HEK293T (cell line): Measurements from ENCODE around the gene PTEN.
"Not testable (repeated sequence)": the region's sequence is repeated elsewhere in the genome, so short reads cannot be mapped to it uniquely, and the experiment has no call there.

ENCODE experiments used
- CTCF ChIA-PET: fragments of 350-600 bp; formaldehyde crosslinking; extraction: SDS; loops from one replicate; lab custom pipeline; 2021; ENCODE audit warnings: antibody characterized with exemption, inconsistent platforms; lab: Yijun Ruan, JAX
- POLR2A ChIA-PET: fragments of 350-600 bp; formaldehyde crosslinking; extraction: SDS; loops from one replicate; lab custom pipeline; 2020; ENCODE audit warnings: antibody characterized with exemption, inconsistent platforms; lab: Yijun Ruan, JAX
- DNase-seq: peaks from one replicate; pipeline ENCODE4 v3.0.0; 2012; ENCODE audit warnings: mixed read lengths; ENCODE audit errors: extremely low spot score
- ARNT ChIP-seq: fragments of 450-650 bp; IDR thresholded peaks from 2 replicates; pipeline ENCODE4 v1.6.1; 2017; ENCODE audit warnings: mild to moderate bottlenecking
- BHLHE40 ChIP-seq: fragments of 450-650 bp; IDR thresholded peaks from 2 replicates; pipeline ENCODE4 v1.6.1; 2016; ENCODE audit warnings: mild to moderate bottlenecking, moderate library complexity, borderline replicate concordance
- CTBP1 ChIP-seq: fragments of 450-650 bp; IDR thresholded peaks from 2 replicates; pipeline ENCODE4 v1.6.1; 2016; ENCODE audit warnings: borderline replicate concordance
- ELF4 ChIP-seq: fragments of 450-650 bp; IDR thresholded peaks from 2 replicates; pipeline ENCODE4 v1.6.1; 2017; ENCODE audit warnings: antibody characterized with exemption
- FOXA1 ChIP-seq: fragments of 450-650 bp; IDR thresholded peaks from 2 replicates; pipeline ENCODE4 v1.6.1; 2016; ENCODE audit warnings: mild to moderate bottlenecking
- FOXK2 ChIP-seq: fragments of 450-650 bp; IDR thresholded peaks from 2 replicates; pipeline ENCODE4 v1.6.1; 2016; ENCODE audit warnings: mild to moderate bottlenecking
- FOXM1 ChIP-seq: fragments of 450-650 bp; IDR thresholded peaks from 2 replicates; pipeline ENCODE4 v1.6.1; 2017; ENCODE audit warnings: mild to moderate bottlenecking, borderline replicate concordance
- HDGF ChIP-seq: fragments of 450-650 bp; IDR thresholded peaks from 2 replicates; pipeline ENCODE4 v1.6.1; 2017; ENCODE audit warnings: antibody characterized with exemption, borderline replicate concordance
- L3MBTL2 ChIP-seq: fragments of 450-650 bp; conservative IDR thresholded peaks from 2 replicates; pipeline ENCODE4 v1.6.1; 2016; ENCODE audit warnings: mild to moderate bottlenecking
- LEF1 ChIP-seq: fragments of 450-650 bp; IDR thresholded peaks from 2 replicates; pipeline ENCODE4 v1.6.1; 2017; ENCODE audit warnings: mild to moderate bottlenecking, borderline replicate concordance
- NFRKB ChIP-seq: fragments of 450-650 bp; IDR thresholded peaks from 2 replicates; pipeline ENCODE4 v1.6.1; 2016; ENCODE audit warnings: mild to moderate bottlenecking, moderate library complexity
- PKNOX1 ChIP-seq: fragments of 450-650 bp; IDR thresholded peaks from 2 replicates; pipeline ENCODE4 v1.6.1; 2016
- SP1 ChIP-seq: fragments of 450-650 bp; IDR thresholded peaks from 2 replicates; pipeline ENCODE4 v1.6.1; 2017
- SUZ12 ChIP-seq: fragments of 450-650 bp; IDR thresholded peaks from 2 replicates; pipeline ENCODE4 v1.6.1; 2016; ENCODE audit warnings: mild to moderate bottlenecking
- TARDBP ChIP-seq: fragments of 450-650 bp; IDR thresholded peaks from 2 replicates; pipeline ENCODE4 v1.6.1; 2016
- ZNF384 ChIP-seq: fragments of 450-650 bp; IDR thresholded peaks from 2 replicates; pipeline ENCODE4 v1.6.1; 2016

PTEN gene

GRCh38 chr10:87862679-87863052, 759 bp upstream of the PTEN start:
- CTCF ChIA-PET = interaction anchor here (0.8 to 1.7 kb wide), 2 partner anchors 15 to 252 kb away, joined by 4 to 5 read pairs; no protein-coding TSS in a partner anchor
- POLR2A ChIA-PET = interaction anchor here (0.8 to 2.7 kb wide), 16 partner anchors 8 to 682 kb away, joined by 3 to 15 read pairs (median 5); partner anchors contain the start of gene ATAD1
- no peak for DNase-seq
- TF ChIP-seq NFRKB (no peak), CTBP1 (no peak), FOXK2 (no peak), HDGF (no peak), FOXA1 (no peak), LEF1 (no peak), L3MBTL2 (no peak), BHLHE40 (no peak), ZNF384 (no peak), PKNOX1 (no peak), SUZ12 (no peak), SP1 (no peak), TARDBP (no peak), ELF4 (no peak), ARNT (no peak), FOXM1 (no peak)

- CTCF ChIA-PET, DNase-seq: not testable (repeated sequence)
- POLR2A ChIA-PET = interaction anchor here (0.6 to 2.6 kb wide), 8 partner anchors 9 to 525 kb away, joined by 3 to 9 read pairs (median 3); no protein-coding TSS in a partner anchor
Observed at GRCh38 chr10:87863951-87864495, 598 bp downstream of the PTEN start.

- DNase-seq = no peak
- no peak for TF ChIP-seq ELF4
- TF ChIP-seq ARNT = no peak
- TF ChIP-seq FOXM1 = no peak
- TF ChIP-seq SP1 = no peak
- no peak for TF ChIP-seq FOXA1
- no peak for TF ChIP-seq BHLHE40
- TF ChIP-seq CTBP1 = no peak
- TF ChIP-seq TARDBP = no peak
- no peak for TF ChIP-seq LEF1
- no peak for TF ChIP-seq NFRKB
- TF ChIP-seq PKNOX1 = no peak
- TF ChIP-seq SUZ12 = no peak
- no peak for TF ChIP-seq FOXK2
- CTCF ChIA-PET = no interaction called here
- POLR2A ChIA-PET = interaction anchor here (1.3 to 1.8 kb wide), 4 partner anchors 9 to 264 kb away, joined by 3 to 4 read pairs (median 4); no protein-coding TSS in a partner anchor
Observed at GRCh38 chr10:87864496-87865059, 1.2 kb downstream of the PTEN start.

- ChIA-PET POLR2A (interaction anchor here (1.5 to 1.8 kb wide), 3 partner anchors 10 to 263 kb away, joined by 3 to 4 read pairs (median 3); no protein-coding TSS in a partner anchor), CTCF (no interaction called here)
- TF ChIP-seq HDGF = no peak
- DNase-seq = no peak
Observed at GRCh38 chr10:87865241-87865881, 1.9 kb downstream of the PTEN start.

GRCh38 chr10:87866412-87866974, 3.1 kb downstream of the PTEN start:
- no peak for DNase-seq
- TF ChIP-seq SP1 (no peak), CTBP1 (no peak), SUZ12 (no peak), L3MBTL2 (no peak), PKNOX1 (no peak), ZNF384 (no peak), ARNT (no peak), ELF4 (no peak), FOXA1 (no peak), FOXM1 (no peak), BHLHE40 (no peak), HDGF (no peak), NFRKB (no peak), LEF1 (no peak), FOXK2 (no peak), TARDBP (no peak)
- ChIA-PET POLR2A (no interaction called here), CTCF (no interaction called here)

GRCh38 chr10:87867453-87867852, 4.0 kb downstream of the PTEN start:
- no peak for DNase-seq
- ChIA-PET CTCF (no interaction called here), POLR2A (no interaction called here)

More at GRCh38 chr10:87867453-87867852, 4.0 kb downstream of the PTEN start:
- TF ChIP-seq FOXA1 (no peak), LEF1 (no peak), ELF4 (no peak), FOXK2 (no peak), PKNOX1 (no peak), TARDBP (no peak)
